GM15510 (cell line): ENCODE results near the gene C11orf86.

Experiments
- POLR2A ChIP-seq: IDR thresholded peaks from 3 replicates; pipeline ENCODE4 v1.6.1; 2011; ENCODE audit warnings: borderline replicate concordance; ENCODE audit not compliant: insufficient read length; ENCODE audit errors: extremely low read depth

Gene C11orf86

DNA sequence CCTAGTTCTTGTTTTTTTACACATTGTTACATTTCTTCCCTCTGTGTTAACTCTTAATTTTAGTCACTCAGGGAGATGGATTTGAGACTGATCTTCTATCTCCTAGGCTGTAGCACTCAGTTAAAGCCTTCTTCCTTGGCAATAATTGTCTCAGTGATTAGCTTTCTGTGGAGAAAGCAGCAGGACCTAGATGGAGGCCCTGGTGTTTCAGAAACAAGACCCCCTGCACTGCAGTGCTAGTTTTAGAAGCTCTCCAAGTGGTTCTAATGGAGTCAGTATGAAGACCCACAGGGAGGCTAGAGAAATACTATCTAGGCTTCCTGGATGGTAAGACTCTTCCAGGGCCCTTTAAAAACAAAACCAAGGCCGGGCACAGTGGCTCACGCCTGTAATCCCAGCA, 12.9 kb upstream of the C11orf86 start:
- no peak for TF ChIP-seq POLR2A

DNA sequence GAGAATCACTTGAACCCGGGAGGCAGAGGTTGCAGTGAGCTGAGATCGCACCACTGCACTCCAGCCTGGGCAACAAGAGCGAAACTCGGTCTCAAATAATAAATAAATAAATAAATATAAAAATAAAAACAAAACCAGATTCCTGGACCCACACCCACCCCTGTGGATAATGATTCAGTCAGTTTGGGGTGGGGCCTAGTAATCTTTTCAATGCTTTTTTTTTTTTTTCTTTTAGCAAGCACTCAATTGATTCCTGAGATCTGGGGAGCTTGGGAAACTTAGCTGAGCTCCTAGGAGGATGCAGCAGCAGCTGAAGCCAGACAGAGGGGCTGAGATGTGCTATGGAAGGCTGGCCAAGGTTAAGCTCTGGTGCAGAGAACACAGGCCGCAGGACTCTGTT, 12.3 kb upstream of the C11orf86 start:
- no peak for TF ChIP-seq POLR2A

DNA sequence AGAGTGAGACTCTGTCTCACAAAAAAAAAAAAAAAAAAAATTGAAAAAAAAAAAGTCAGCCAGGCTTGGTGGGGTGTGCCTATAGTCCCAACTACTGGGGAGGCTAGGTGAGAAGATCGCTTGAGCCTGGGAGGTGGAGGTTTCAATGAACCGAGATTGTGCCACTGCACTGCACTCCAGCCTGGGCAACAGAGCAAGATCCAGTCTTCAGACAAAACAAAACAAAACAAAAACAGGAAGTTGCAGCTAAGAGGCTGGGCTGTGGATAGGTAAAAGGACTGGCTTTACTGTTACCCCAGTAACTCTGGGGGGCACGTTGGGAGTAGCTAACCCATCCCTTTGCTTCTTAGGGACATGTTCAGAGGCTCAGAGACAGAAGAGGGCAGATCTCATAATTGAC, 10.6 kb upstream of the C11orf86 start:
- no peak for TF ChIP-seq POLR2A

DNA sequence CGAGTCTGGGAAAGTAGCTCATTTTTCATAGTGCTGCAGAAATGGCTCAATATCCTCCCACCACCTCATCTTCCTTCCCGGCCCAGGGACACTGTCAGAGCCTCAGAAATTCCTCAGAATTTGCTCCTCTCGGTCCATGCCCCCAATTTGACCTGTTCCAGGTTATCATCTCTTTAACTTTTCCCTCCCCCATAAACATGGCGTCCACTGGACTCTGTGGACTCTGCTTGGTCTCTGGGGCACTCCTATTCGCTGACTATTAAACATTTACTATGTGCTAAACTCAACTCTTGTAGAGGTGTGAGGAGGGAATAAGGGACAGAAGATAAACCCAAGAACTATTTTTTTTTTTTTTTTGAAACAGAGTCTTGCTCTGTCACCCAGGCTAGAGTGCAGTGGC, 8.8 kb upstream of the C11orf86 start:
- no peak for TF ChIP-seq POLR2A

DNA sequence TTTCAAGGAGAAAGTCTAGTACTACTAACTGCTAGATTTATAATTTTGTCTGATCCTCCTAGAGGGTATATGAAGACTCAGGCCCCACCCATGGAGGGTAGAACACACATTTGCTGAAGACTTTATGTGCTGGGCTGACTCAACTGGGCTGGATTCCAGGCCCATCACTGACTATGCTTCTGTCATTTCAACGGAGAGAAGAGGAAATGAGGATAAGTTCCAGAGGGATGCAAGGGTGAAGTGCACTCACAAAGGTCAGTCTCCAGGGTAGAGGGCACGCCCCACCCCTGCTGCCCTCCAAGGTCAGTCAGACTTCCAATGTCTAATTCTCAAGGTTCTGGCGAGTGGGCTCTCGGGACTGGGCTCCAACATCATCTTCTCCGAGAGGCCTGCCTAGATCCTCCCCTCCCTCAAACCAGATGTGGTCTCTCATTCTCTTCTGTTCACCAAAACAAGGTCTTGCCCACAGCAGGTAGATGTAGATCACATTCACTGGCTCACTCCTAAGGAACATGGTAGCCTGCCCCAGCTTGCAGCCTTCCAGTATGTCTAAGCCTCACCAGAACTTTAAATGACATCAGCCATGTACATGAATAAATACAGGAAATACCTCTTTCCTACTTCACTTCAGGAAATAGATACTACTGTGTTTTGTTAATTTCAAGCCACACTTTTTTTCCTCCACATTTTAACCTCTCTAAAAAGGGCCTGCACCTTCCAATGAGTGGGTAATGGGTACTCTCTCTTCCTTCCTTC, 7.3 kb upstream of the C11orf86 start:
- no peak for TF ChIP-seq POLR2A

DNA sequence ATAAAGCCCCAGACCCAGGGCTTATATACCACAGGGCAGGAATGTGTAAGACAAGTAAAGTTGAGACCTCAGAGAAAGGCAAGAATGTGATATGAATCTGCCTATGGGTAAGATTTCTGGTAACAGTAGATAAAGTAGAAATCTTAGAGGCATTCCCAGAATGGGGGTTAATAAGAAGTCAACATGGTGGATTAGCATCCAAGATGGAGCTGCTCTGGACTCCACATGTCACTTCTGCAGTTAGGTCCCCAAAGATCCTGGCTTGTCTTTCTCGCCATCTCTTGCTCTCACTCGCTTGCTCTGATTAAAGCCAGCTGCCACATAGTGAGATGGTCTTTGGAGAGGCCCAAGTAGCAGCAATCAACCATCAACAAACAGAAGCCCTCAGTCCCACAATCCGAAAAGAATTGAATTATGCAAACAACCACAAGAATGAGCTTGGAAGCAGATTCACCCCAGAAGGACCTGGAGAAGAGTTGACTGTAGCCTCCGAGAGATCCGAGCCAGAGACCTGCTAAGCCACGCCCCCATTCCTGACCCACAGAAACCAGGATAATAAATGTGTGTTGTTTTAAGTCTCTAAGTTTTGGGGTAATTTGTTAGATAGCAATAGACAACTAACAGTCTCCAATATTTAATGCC, 5.4 kb upstream of the C11orf86 start:
- no peak for TF ChIP-seq POLR2A

DNA sequence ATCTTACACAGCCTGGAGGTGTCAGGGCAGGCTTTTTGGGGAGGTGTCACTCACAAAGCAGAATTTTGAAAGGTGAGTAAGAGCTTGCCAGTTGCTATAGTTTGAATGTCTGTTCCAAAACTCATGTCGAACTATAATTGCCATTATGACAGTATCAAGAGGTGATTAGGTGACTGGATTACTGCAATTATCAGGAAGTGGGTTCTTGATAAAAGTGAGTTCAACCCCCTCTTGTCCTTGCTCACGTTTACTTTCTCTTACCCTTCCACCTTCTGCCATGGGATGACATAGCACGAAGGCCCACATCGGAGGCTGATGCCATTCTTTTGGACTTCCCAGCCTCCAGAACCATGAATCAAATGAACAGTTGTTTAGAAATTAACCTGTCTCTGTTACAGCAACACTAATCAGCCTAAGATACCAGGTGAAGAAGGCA, 4.7 kb upstream of the C11orf86 start:
- TF ChIP-seq POLR2A, result no peak

DNA sequence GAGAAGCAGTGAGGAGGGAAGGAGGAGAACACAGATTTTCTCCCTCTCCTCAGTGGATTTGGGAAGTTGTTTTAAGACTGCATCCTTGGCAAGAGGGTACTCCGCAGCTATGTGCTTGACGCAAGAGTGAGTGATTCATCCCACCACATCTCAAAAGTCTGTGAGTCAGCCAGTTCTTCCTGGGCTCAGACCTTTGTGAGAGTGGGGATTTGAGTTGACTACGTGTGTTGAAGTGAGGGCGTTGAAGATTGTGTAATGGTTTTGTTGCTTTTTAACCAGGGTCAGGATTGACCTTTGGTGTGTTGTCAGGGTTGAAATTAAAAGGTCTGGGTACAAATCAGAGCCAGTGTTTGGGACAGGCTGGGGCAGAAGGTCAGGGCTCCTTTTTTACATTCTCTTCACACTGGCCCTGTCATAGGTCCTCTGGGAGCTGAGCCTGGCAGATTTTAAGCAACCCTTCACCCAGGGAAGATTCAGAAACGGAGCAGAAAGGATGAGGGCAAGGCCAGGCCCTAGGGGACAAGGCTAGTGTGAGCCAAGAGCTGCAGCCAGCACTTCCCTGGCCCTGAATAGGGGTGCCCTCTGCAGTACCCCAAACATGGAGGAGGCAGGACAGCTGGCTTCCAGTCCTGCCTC, 4.2 kb upstream of the C11orf86 start:
- no peak for TF ChIP-seq POLR2A

DNA sequence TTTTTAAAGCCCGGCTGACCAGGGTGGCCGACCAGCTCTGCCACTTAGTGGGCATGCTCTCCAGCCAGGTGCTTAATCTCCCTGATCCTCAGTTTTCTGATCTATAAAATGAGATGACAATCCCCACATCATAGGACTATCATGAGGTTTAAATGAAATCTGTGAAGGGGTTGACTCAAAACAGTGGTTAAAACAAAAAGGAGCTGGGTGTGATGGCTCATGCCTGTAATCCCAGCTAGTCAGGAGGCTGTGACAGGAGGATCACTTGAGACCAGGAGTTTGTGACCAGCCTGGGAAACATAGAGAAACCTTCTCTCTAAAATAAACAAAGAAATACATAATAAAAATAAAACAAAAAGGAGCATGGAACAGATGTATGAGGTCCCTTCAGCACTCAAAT, 3.6 kb upstream of the C11orf86 start:
- TF ChIP-seq POLR2A, result no peak

DNA sequence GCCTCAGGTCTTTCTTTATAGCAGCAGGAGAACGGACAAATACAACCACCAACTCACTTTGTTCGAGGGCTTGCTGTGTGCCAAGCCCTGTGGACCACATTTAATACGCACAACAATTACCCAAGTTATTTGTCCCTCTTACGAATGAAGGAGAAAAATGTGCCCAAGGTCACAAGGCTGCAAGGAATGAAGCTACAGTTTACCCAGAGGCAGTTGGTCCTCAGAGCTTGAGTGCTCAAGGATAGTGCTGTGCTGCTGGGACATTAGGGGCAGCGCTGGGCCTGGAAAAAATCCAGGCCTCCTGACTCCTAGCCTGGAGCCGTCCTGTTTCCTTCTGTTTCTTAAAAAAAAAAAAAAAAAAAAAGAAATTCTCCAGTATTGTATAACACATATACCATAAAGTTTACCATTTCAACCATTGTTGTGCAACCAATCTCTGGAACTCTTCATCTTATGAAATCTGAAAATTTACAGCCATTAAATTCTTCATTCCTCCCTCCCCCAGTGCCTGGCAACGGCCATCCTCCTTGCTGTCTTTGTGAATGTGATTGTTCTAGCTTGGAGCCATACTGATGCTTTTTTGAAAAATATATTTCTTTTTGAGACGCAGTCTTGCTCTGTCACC, 1.0 kb upstream of the C11orf86 start:
- TF ChIP-seq POLR2A, result no peak

DNA sequence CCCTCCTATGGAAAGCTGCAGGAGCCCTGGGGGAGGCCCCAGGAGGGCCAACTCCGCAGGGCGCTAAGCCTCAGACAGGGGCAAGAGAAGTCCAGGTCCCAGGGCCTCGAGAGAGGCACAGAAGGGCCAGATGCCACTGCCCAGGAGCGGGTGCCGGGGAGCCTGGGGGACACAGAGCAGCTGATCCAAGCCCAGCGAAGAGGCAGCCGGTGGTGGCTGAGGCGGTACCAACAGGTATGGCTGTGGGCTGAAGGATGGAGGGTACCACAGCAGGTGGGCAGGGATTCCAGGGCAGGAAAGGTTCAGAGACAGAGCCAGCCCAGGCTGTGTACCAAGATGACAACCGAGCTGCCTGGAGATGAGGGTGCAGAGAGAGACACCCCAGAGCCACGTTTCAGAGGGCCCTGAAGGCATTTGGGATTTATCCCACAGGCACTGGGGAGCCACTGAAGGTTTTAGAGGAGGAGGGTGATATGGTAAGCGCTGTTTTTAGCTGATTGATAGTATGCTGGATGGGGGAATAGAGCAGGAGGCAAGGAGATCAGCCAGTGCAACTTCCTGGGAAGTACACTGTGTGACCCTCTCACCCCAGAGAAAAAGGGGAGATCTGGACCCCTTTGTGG, 412 bp downstream of the C11orf86 start:
- TF ChIP-seq POLR2A, result no peak

DNA sequence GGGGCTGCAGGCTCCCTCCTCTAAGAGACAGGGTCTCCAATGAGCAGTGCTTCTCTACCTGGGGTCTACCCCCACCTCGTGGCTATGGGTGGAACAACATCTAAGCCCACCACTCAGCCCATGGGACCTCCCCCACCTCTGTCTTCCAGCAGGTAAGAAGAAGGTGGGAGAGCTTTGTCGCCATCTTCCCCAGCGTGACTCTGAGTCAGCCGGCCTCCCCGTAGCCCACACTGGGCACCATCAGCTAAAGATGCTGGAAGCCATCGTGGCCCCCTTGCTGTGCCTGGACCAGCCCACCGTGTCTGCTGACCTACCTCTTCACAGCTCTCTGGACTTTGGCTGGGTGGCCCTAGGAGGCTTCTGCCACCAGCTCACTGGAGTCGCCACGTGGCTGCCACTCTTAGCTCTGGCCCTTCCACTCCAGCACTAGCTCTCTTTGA, 944 bp downstream of the C11orf86 start:
- no peak for TF ChIP-seq POLR2A

DNA sequence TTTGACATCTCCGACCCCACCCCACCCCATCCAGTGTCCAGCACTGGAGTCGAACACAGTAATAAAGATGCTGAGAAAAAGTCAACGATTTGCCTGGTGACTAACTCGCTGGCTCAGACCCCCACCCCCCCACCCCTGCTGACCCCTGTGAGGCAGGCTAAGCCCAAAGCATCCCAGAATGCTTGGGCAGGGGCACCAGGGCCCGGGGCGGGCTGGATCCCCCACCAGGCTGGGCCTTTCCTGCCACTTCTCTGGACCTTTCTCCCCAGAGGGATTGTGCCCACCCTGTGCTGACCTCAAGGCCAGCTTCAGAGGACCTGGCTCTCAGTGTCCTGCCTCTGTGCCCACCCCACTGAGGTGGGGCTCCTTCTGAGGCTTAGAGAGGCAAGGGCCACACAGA, 1.8 kb downstream of the C11orf86 start:
- TF ChIP-seq POLR2A, result no peak

DNA sequence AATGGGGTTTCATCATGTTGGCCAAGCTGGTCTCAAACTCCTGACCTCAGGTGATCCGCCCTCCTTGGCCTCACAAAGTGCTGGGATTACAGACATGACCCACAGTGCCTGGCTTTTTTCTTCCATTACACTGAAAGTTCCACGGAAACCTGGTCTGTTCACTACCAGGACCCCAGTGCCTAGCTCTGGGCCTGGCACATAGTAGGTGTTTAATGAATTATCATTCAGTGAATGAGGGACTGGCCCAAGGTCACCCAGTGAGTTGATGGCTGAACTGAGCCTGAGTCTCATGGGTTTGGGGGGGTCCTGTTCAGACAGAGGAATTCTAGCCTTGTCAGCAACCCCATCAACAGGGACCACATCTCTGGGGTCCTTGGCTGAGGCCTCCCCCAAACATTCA, 3.1 kb downstream of the C11orf86 start:
- no peak for TF ChIP-seq POLR2A

DNA sequence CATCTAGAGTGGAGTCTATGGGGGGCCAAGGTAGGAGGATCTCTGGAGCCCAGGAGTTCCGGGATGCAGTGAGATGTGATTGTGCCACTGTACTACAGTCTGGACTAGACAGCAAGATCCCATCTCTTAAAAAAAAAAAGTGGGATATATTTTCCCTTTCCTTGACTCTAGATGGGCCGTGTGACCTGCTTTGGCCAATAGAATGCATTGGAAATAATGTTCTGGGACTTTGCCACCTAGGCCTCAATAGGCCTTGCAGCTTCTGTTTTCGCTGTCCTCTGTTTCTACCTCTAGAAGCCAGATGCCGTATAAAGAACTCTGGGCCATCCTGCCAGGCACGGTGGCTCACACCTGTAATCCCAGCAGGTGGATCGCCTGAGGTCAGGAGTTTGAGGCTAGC, 3.6 kb downstream of the C11orf86 start:
- no peak for TF ChIP-seq POLR2A
